OCI-LY3 (cell line): ENCODE data around the gene STH.

ENCODE experiments used
- CTCF ChIP-seq: fragments of 200-600, 300-600 bp; sonication (generic); IDR thresholded peaks from 2 replicates; pipeline ENCODE4 v1.5.1; 2014; ENCODE audit warnings: antibody characterized with exemption, low read length, low read depth
- EZH2phosphoT487 ChIP-seq: fragments of 200-600 bp; shearing (Covaris generic); IDR thresholded peaks from 2 replicates; pipeline ENCODE4 v1.6.1; 2018; ENCODE audit warnings: antibody characterized with exemption, mixed run types, low read depth

- no peak for TF ChIP-seq CTCF
- TF ChIP-seq EZH2phosphoT487 = no peak
These were observed 47.6 kb upstream of the STH start for GRCh38 chr17:45951403-45951802.
